Measurements from ENCODE around the gene FGFR2.
"Not testable (repeated sequence)": the region's sequence is repeated elsewhere in the genome, so short reads cannot be mapped to it uniquely, and the experiment has no call there.

FGFR2 gene

DNA sequence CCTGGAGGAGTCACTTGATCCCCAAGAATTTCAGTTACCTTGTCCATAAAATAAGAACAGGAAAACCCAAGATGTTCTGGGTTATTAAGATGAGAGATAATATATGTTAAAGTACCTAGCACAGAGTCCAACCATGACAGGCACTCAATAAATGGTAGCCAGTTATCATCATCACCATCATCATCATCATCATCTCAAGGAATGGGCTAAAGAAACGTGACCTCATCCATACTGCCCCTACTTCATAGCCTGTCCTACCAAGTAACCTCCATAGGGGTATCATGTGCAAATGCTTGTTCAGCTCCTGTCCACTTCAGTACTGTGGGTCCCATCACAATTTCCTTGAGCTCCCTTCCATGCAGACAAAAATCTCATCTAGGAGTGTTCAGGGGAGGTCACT lies 14.4 kb downstream of the FGFR2 start:
- DNase-seq = no peak

DNA sequence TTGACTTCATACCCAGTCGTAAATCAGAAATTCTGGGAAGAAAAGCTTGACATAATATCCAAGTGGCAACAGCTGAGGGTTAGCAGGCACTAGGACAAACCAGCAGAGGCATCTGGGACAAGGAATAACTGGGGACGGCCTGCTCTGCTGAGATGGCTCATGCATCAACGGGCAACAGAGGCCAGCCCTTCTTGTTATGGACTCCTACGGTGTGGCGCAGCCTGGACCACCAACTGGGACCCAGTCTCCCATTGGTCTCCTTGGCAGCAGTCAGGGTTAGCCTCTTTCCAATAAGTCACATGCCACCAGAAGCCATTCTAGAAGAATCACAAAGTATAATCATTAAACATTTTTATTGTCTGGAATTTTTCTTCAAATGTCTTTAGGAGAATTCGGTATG lies 15.0 kb downstream of the FGFR2 start:
- DNase-seq = no peak

DNA sequence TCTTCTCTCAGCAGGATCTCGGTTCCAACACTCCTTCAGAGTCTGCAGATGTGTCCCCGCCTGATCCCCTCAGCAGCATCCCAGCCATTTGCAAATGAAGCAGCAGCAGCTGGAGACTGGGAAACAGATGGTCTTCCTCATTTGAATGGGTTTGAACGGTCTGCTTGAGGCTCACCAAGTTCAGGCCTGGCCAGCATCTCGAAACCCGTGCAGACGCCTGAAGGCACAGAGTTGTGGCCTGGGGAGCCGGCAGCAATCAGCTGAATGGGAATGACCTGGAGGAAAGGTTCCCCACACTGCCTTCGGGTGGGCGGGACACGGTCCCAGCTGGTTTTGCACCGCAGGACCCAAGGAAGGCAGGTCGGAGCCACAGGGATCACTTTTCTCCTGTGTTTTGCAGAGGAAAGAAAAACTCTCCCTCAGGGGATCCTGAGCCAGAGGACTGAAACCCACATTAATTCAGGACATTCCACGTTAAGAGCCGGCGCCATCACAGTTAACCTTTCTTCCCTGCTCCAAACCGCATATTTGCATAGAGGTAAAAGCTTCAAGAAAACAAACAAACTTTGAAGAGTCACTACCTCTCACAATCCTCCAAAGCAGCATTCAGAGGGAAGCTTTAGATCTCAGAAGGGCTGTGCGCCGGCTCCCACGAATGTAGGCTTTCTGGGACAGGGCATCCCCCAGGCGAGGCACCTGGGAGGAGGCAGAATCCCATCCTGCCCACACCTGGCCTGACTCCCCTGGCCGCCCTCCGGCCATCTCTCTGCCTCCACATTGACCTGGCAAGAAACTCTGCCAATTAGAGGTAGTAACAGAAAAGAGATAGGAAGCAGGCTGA lies 17.7 kb downstream of the FGFR2 start:
- no peak for DNase-seq

DNA sequence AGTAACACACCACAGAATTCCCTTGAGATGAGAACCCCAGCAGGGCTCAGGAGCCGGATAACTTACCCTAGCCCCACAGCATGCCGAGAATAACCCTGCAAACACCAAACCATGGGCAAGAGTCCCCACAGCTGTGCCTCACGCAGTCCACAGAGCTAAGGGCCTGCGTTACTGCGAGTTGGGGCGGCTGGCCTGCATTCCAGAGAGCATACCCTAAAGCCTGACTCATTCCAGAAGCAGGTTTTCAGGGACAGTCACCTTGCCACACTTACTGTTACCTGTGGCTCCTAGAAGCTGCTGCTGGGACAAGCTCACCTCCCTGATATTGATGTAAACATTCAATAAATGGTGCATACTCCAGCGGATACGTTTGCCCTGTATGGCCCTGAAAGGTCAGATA lies 18.6 kb downstream of the FGFR2 start:
- DNase-seq = no peak

DNA sequence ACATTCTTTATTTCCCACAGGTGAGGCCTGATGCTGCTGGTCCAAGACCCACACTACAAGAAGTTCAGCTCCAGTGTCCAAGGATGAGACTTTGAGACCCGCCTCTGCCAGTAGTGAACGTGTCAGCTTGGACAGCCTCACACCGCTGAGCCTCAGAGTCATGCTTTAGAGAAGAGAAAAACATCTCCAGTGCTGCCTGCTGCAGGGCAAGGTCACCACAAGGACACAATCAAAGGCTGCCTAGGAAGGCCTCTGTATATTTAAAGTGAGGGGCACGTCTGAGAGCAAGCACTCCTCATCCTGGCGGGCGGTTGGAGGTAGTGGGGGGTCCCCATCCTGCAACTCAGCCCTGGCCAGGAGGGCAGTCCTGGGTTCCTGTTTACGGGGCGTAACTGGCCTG lies 19.3 kb downstream of the FGFR2 start:
- DNase-seq = no peak

DNA sequence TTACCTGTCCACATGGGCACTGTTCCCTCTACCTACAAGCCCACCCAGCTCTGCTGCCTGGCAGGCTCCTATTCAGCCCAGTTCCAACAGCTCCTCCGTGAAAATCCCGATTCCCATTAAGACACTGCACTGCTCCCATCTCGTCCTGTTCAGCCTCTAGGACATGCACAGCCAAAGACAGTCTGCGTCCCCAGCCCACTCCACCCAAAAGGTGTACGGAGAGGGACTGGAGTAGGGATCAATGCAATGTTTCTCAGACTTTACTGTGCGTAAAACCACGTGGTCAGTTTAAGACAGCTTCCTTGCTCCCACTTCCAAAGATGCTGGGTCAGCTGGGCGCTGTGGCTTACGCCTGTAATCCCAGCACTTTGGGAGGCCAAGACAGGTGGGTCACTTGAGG lies 19.9 kb downstream of the FGFR2 start:
- no peak for DNase-seq

DNA sequence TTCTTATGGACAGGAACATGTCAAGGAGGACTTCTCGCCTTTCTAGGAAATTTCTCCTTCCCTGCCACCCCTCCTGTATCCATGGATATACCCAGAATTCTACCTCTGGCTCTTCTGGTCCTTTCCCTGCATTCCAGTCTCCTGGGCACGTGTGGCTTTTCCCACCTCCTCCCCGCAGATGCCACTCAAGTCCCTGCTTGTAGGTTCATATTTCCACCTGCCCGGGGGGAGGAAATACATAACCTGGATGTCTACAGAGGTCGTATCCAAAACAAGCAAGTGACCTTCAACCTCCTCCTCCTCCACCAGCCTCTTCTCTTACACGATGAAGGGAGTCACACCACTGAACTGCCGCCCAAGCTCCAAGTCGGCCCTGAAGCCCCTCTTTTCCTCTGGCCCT lies 20.7 kb downstream of the FGFR2 start:
- DNase-seq = no peak

DNA sequence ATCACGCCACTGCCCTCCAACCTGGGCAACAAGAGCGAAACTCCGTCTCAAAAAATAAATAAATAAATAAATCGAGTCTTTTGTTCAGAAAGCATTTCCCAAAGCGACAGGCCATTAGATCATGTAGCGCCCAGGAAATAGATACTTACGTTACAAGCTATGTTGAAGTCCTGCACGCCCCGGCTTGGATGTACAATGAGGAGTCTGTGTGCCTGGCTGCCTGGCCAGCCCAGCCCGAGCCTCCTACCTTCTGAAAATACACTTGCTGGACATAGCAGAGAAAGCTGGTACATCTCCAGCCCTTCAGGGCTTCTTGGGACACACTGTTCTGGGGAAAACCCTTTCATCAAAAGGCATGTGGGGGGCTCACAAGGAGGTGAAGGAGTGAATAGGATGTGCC lies 22.1 kb downstream of the FGFR2 start:
- no peak for DNase-seq

DNA sequence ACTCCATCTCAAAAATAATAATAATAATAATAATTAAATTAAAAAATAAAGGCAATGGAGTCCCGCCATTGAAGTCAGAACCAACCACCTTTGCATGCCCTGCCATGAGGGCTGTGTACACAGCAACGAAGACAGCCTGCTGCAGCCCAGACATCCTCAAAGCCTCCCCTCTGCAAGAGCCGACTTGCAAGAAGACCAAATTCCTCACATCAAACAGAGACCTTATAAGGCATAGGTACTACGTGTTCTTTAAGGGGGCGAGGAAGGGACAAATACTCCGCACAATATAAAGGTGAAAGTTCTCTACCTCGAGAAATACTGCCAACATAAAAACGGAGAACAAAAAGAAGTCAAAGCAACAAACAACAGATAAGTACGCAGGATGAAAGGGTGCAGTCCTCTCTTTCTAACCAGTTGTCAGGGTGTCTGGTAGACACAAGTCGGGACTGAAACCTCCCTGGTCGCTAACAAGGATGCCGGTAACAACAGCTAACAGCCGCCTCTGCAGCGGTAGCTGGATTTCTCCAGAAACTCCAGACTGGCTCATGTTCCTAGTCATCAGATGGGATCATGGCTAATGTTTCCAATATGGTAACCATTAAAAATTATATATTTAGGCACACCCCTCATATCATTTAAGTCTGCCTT lies 23.6 kb downstream of the FGFR2 start:
- DNase-seq = no peak

DNA sequence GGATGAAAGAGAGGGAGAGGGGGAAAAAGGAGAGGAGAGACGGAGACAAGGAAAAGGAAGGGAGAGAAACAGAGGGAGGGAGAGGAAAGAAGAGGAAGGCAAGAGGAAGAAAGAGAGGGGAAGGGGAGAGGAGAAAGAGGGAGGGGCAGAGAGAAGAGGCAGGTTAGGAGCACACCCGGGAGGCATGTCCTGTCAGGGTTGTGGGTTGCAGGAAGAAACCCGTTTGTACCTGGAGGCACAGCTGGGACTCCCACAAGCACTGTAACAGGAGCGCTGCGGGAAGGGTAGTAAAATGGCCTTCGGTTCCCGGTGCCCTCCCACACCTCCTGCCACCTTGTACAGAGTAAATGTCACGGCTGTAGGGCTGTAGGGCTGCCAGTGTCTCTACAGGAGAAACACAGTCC lies 24.7 kb downstream of the FGFR2 start:
- DNase-seq = no peak

DNA sequence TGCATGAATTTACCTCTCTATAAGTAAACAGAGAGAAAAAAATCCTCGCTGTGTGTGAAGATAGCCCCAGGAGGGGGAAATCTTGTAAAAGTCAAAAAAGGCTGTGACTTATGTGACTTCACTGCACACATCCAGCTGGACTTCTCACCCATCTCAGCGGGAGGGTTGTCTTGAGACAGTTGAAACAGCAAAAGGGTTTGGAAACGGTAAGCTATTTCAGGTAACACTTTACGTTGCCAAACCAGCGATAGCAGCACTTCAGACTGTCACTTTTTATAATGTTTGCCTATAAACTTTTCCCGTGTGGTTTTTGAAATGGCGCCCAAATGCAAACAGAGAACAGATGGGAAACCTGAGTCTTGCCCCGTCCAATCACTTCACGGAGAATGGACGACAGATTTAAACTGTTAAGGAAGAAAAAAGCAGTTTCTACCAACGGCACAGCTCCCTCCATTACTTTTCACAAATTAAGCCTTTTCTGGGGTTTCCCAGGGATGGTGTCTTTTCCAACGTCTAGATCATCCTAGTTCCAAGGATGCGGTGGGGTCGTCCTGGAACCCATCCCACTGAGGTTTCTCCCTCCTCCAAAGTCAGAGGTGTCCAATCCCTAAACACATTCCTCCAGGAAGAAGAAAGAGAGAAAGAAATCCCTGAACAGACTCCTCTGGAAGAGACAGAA lies 25.2 kb downstream of the FGFR2 start:
- DNase-seq = no peak

DNA sequence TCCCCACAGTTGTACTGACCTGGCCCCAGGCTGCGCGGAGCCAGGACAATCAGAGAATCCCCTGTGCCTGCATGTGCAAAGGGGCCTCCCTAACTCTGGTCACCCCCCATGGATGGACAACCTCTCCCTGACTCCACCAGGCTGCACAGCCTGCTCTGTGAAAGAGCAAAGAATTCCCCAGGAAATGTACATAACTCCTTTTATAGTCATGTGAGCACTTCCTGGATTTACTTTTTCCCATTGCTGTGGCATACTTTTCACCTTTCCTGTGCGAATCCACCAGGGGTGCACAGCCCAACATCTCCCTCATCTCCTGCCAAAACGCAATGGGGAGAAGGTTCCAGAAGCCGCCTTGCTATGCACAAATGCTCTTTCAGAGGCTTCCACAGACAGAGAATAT lies 27.9 kb downstream of the FGFR2 start:
- no peak for DNase-seq

DNA sequence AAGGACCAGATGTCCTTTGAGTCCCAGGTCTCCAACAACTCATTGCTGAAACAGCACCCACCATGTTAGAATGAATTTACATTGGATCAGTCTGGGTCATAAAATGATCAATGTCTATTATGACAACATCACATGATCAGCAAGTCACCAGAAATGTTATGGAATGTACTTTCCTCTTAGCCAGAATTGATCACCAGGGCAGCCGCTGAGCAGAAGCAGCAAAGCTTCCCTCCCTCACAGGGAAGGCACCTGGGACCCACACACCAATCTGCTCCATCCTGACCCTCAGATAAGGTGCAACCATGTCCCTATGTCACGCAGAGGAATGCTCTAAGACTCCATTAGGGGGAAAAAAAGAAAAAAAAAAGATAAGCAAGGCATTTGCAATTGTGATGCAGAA lies 30.0 kb downstream of the FGFR2 start:
- DNase-seq = no peak

DNA sequence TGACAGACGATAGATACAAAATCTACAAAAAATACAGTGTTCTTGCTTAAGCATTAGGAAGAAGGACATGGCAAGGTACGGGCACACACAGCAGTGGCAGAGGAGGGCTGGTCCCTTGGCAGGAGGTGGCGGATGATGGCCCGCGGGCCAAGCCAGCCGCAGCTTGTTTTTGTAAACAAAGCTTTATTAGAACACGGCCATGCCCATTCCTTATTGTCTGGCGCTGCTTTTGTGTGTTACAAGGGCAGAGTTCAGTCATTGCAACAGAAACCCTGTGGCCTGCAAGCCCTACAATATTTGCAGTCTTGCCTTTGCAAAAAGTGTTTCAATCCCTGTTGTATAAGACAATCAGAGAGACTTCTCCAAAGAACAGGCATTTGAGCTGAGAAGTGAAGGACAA lies 30.7 kb downstream of the FGFR2 start:
- no peak for DNase-seq

DNA sequence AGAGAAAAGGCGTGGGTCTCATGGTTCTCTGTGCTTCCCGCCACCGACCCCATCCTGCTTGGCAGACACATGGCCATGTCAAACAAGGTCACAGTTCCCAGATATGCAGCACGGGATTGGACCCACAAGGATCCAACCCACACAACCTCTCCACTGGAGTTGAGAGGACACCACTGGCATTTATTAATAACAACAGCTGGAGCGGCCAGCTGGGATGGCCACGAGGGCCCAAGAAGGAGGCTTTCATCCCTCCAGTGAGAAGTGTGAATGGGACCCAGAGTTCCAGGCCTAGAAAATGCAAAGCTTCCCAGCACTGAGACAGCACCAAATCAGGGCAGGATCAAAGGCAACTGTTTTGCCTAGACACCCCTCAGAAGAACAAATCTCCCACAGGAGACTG lies 31.5 kb downstream of the FGFR2 start:
- no peak for DNase-seq

DNA sequence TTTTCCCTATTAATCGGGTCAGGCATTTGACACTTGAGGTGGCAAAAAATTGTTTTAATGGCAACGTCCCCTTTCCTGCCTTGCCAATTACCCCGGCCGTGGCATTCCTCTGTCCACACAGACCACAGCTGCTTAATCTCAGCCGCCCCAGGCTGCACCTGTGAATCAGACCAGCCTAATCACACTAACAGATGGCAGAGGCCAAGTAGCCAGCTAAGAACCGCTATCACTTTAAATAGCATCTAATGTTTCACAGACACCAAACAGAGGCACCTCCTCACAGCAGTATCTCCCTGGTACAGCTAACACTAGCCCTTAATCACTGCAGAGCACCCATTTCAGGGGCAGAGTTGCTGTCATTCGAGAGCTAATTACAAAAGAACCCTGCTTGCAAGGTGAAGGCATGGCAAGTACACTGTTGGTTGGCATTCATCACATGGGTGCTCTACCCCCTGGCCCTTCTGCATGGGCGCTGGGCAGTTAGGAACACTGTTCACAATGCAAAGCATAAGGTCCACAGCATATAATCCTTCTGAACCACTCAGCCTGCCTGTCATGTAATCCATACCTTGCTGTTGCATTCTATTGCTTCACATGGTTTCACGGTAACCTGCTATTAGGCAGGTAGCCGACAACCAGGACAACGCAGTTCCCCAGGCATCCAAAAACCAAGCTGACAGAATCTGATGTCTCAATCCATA lies 38.8 kb downstream of the FGFR2 start:
- no peak for DNase-seq

DNA sequence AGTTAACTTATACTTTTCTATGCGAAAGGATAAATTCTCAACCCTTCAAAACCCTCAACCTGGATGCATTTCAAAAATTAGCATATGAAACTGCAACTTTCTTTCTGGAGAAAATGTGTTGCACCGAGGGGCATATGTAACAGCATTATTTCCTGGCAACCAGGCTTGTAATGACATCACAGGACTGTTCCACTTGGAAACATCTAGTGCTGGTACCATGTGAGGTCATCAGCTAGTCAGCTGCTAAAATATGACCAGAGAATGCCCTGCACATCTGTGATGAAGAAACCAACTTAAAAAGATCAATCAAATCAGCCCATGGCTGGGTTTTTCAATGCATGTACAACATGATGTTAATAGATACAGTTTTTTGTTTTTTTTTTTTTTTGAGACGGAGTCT lies 40.0 kb downstream of the FGFR2 start:
- DNase-seq = no peak

DNA sequence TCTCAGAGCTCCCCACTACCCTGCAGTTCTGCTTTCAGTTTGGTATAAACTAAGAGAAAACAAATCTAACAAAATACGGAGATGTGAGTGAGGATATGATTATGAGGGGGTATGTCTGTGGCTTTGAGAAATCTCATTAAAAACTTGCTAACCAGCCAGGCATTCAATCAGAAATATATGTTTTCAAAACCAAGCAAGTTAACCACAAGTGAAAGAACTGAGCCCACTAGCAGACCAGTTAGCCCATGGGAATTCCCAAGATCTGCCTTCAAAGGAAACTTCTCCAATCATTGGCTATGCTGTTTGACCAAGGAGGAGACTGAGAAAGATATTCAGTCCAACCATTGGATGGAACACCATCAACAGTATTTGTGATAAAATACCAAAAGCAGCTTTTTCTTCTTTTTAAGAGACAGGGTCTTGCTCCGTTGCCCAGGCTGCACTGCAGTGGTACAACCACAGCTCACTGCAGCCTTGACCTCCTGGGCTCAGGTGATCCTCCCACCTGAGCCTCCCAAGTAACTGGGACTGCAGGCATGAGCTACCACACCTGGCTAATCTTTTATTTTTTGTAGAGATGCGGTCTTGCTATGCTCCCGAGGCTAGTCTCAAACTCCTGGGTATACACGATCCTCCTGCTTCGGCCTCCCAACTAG lies 41.2 kb downstream of the FGFR2 start:
- no peak for DNase-seq

DNA sequence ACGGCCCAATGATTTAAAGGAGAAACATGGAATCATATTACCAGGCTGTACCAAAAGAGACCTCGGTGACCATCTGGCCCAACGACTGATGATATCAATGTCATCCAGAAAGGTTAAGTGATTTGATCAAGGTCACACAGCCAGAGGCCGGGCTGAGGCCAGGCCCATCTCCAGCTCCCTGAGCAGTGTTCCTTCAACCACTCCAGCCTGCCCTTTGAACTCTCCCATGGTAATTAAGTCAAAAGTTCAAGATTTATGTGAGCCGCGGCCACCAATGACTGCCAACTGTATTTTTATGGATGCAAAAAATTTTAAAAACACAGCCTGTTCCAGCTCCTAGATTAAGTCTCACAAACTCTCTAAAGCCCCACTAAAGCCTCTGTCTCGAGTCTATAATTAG lies 41.8 kb downstream of the FGFR2 start:
- no peak for DNase-seq

DNA sequence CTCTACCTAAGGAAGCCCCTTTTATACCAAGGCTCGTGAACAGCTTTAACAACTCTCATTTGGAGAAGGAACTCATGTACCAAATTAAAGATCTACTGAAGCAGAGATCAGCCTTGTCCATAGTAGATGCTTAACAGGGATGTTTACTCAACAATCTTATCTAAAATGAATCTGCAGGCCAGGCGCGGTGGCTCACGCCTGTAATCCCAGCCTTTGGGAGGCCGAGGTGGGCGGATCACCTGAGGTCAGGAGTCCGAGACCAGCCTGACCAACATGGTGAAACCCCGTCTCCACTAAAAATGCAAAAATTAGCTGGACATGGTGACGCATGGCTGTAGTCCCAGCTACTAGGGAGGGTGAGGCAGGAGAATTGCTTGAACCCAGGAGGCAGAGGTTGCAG lies 43.3 kb downstream of the FGFR2 start:
- not testable (repeated sequence) for DNase-seq

DNA sequence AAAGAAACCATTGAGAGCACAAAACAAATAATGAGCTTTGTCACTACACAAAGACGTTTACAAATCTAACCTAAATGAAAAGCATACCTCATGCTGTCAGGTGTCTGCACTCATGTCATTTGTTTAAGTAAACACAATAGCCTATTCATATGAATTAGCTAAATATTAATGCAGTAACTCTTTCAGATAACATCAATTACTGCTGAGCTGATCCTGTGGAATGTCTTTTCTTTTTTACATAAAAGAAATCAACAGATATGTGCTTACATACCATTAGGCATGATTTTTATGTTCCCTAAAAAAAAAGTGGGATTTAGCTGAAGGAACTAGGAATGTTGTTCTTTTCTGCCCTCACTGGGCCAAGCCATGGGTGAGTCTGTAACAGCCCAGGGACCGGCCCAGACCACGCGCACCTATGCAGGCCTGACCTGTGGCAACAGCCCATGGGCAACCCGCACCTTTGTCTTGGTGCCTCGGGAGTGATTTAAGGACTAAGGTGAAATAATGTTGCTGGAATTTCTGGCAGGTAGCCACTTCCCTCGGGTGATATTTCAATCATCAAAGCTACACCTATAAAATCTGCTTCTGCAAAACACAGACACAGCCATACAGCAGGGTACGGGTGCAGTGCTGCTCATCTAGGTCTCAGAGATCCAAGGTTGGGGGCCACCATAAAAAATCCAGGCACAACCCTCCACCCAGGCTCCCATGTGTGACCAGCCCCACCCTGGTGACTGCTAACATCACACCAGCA lies 44.6 kb downstream of the FGFR2 start:
- no peak for DNase-seq

DNA sequence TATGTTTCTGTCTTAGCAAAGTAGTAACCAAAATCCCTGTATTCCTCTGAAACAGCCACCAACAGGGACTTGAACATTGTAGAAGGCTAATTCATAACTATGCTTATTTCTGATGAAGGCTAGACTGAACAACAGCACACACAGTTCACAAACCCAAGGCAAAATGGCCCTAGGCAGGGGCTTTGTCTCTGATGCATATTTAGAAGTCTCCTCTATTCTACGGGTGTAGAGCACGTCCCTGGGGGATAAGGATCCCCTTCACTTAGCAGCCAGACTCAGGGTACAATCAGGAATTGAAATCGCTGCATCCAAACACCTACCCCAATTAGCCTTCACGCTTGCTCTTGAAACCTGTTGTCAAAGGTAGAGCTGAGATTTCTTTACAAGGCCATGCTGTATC lies 45.5 kb downstream of the FGFR2 start:
- DNase-seq = no peak

Measured in Kasumi-1 (cell line).